HG03521 (cell line): ENCODE data around the gene B4GALT3.
A peak's percentile ranks its signal among the peaks of the same experiment; 100 is the strongest.

Experiments used
- ATAC-seq: cut with Tn5 transposase; IDR thresholded peaks from one replicate; pipeline ENCODE4 v1.9.1; 2021; ENCODE audit warnings: mild to moderate bottlenecking, moderate library complexity; ENCODE audit not compliant: unreplicated experiment

The B4GALT3 gene

DNA sequence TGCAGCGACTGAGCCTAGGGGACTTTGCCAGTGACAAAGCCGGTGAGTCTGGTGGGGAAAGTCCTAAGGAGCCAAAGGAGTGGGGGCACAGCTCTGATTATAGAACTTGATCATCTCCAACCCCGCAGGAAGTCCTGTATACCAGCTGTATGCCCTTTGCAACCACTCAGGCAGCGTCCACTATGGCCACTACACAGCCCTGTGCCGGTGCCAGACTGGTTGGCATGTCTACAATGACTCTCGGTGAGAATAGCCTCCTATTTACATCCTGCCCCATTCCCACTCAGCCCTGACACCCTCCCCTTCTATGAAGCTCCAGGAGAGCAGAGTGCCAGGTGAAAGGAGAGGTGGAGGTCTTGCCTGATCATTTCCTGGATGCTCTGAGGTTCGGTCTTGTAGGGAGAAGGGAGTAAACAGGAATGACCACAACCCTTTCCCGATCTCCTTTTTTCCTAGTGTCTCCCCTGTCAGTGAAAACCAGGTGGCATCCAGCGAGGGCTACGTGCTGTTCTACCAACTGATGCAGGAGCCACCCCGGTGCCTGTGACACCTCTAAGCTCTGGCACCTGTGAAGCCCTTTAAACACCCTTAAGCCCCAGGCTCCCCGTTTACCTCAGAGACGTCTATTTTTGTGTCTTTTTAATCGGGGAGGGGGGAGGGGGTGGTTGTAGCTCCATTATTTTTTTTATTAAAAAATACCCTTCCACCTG is 12.3 kb downstream of the B4GALT3 start:
- no peak for ATAC-seq

DNA sequence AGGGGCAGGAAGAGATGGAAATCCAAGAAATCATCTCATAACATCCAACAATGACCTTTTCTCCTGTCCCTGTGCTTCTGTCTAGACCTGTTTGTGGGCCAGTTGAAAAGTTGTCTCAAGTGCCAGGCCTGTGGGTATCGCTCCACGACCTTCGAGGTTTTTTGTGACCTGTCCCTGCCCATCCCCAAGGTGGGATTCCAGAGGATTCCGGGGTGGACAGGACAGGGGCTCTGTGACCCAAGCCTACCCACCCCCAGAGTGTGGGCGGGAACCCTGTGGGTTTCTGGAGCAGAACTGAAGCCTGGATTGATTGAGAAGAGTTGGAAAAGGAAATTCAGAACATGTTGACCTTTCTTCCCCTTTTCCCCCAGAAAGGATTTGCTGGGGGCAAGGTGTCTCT is 13.5 kb downstream of the B4GALT3 start:
- no peak for ATAC-seq

DNA sequence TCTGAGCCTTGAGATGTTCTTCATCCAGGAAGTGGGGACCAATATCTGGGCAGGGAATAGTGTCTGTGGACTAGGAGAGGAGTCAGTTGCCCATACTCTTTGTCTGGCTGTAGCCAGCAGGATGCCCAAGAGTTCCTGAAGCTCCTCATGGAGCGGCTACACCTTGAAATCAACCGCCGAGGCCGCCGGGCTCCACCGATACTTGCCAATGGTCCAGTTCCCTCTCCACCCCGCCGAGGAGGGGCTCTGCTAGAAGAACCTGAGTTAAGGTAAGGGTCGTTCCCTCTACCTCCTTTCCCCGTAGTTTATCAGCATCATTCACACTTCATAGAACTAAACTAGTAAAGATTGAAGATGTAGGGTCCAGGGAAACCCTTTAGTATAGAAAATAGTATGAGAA is 14.5 kb downstream of the B4GALT3 start:
- no peak for ATAC-seq

DNA sequence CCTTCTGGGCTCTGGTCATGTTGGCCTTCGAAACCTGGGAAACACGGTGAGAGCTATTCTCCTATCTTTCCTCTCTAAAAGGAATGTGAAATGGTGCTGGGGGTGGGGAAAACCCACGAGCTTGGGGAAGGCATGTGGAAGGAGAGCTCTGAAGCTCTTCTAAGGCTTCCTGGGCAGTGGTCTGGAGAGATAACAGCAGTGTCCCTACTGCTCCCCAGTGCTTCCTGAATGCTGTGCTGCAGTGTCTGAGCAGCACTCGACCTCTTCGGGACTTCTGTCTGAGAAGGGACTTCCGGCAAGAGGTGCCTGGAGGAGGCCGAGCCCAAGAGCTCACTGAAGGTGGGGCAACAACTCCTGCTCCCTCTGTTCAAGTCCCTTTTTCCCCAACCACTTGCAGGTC is 15.3 kb downstream of the B4GALT3 start:
- no peak for ATAC-seq

DNA sequence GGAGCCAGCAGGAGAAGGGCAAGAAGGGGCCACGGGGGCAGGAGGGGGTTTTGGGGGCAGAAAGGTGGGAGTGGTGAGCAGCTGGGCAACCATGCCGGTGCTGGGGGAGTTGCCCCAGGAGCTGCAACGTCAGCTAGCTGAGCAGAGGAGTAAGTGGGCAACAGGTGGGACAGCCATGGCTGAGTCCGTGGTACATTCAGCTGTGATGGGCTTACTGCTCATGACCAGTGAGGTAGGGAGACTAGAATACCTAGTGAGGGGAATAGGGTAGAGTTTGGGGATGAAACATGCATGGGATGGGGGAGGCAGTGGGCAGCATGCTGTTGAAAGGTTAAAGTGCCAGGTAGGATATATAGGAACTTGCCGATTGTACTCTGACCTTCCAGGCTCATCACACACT is 15.7 kb downstream of the B4GALT3 start:
- no peak for ATAC-seq

DNA sequence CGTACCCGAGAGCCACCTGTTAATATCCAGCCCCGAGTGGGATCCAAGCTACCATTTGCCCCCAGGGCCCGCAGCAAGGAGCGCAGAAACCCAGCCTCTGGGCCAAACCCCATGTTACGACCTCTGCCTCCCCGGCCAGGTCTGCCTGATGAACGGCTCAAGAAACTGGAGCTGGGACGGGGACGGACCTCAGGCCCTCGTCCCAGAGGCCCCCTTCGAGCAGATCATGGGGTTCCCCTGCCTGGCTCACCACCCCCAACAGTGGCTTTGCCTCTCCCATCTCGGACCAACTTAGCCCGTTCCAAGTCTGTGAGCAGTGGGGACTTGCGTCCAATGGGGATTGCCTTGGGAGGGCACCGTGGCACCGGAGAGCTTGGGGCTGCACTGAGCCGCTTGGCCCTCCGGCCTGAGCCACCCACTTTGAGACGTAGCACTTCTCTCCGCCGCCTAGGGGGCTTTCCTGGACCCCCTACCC is 16.6 kb downstream of the B4GALT3 start:
- ATAC-seq = no peak

DNA sequence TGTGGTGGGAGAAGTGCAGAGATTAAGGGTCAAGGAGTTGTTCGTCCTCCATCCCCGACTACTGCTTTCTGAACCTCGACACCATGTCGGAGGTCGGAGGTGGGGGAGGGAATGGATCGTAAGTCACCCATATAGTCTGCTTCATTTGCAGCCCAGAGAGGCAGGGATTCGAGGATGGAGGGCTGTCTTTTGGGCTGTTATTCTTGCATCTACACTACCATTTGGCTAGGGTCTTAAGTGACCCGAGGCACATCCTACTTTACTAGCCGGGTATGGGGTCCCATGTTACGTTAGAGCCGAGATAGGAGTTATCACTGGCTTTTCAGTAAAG is 17.4 kb downstream of the B4GALT3 start:
- ATAC-seq = no peak

DNA sequence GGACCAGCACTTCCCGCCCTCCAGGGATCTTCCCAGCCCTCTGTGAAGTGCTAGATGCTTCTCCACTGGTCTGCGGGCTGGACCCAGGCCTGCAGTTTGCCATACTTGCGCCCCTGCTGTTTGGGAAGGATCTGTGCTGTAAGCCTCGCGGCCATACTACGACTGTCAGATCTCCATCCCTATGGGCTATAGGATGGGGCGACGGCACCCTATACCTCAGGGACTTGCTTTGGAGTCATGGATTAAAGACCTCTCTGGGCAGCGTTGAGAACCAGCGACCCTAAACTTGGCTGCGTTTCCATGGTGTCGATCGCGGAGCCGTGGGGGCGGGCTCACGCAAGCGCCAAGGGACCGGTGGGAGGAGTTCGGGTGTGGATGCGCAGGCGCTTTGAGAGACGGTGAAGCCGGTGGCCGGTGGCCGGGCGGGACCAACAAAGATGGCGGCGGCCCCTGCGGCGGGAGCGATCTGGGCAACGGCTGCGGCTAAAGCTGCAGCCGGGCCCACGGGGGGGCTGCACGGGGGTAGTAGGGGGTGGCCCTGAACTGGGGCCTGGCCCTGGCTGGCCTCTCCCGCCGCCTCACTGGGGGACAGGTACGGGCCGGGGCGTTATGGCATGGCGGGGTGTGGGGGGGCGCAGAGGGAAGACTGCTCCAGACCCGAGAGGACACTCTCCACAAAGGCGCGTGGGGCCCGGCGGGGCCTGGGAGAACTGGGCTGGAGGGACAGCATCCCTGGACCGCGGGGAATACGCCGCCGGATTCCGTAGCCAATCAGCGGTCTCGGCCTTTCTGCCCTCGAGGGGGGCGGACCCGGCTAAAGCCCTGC is 18.0 kb downstream of the B4GALT3 start, which contains the start of gene USP21:
Gene USP21 (plus strand): TSS at position 414 of the 826 bp plus-strand sequence. CDS start 1,141 bp downstream, outside the sequence.
- peak; percentile 83 for ATAC-seq

DNA sequence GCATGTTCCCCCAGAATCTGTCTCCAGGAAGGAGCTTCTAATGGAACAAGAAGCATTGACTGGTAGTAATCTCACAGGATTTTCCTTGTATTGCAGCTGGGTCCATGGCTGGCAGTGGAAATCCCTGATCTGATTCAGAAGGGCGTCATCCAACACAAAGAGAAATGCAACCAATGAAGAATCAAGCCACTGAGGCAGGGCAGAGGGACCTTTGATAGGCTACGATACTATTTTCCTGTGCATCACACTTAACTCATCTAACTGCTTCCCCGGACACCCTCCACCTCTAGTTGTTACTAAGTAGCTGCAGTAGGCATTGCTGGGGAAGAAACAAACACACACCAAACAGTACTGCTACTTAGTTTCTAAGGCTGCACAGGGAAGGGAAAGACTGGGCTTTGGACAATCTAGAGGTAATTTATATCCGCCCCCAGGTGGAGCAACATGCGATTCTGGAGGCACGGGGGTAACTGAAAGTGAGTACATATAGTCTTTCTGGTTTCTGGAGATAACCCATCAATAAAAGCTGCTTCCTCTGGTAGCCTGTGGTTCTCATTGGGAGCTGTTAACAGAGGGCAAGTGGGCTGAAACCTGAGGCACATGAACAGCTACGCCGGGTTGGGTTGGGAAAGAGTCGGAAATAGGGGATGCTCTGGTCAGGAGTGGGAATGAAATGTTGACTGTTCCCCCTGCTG is 18.8 kb downstream of the B4GALT3 start:
- no peak for ATAC-seq

DNA sequence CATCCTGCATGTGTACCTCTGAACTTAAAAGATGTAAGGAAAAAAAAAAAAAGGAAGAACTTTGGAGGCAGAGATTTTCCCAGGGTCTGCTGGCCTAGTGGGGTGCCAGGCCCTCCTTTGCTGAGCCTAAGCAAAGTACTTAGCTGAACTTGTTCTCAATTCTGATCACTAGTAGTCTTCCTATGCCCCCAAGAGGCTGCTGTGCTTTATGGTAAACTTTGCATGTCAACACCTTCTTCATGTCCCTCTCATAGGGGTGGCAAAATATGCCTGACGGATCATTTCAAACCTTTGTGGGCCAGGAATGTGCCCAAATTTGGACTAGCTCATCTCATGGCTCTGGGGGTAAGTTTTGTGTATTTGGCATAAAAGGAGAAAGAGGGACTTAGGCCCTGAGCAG is 19.4 kb downstream of the B4GALT3 start:
- ATAC-seq = no peak

DNA sequence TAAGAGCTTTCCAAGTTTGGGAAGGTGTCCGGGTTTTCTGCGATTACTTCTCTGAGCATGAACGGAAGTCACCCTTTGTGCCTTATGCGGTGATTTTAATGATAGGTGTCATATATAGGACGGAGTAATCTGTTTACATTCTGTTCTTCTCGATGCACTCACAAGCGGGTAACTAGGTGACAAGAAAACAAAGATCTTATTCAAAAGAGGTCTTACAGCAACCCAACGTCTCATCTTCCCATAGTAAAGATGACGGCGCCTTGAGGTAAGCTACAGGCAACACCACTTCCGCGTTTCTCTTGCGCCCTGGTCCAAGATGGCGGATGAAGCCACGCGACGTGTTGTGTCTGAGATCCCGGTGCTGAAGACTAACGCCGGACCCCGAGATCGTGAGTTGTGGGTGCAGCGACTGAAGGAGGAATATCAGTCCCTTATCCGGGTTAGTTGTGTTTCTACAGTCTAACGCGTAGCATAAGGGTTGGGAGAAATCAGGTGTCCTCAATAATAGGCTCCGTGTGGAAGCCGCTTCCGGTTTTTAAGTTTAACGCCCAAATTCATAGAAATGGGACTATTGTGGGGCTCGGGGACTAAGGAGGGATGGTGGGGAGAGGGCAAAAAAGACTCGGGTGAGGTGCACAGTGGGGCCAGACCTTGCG is 23.5 kb downstream of the B4GALT3 start, which contains the start of gene UFC1:
Gene UFC1 (plus strand): TSS at position 297 of the 656 bp plus-strand sequence. CDS start 20 bp downstream, at position 317.
- ATAC-seq = peak; percentile 82

DNA sequence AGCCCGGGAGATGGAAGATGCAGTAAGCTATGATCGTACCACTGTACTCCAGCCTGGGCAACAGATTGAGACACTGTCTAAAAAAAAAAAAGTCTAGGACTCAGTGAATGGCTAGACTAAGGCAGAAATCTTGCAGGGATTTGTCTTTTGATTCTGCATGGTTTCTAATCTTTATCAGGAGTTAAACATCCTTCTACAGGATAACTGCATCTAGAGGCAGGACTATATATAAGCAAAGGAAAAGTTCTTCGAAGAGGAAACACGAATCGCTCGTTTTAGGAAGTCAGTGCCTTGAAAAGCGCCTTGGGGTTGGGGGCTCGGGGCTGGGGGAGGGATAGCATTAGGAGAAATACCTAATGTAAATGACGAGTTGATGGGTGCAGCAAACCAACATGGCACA is 24.1 kb downstream of the B4GALT3 start:
- ATAC-seq = no peak

DNA sequence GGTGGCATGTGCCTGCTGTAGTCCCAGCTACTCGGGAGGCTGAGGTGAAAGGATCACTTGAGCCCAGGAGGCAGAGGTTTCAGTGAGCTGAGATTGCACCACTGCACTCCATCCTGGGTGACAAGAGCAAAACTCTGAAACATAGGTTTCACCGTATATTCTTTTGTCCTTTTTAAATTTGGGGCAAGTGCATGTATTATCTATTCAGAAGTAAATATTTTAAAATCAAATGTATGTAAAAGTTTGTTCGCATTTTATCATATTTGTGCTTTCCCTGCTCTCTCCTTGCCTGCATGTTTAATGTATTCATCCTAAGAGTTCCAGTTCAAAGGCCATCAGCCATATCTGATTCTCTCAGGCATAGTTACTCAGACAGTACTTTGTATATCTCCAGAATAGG is 31.5 kb downstream of the B4GALT3 start:
- no peak for ATAC-seq

DNA sequence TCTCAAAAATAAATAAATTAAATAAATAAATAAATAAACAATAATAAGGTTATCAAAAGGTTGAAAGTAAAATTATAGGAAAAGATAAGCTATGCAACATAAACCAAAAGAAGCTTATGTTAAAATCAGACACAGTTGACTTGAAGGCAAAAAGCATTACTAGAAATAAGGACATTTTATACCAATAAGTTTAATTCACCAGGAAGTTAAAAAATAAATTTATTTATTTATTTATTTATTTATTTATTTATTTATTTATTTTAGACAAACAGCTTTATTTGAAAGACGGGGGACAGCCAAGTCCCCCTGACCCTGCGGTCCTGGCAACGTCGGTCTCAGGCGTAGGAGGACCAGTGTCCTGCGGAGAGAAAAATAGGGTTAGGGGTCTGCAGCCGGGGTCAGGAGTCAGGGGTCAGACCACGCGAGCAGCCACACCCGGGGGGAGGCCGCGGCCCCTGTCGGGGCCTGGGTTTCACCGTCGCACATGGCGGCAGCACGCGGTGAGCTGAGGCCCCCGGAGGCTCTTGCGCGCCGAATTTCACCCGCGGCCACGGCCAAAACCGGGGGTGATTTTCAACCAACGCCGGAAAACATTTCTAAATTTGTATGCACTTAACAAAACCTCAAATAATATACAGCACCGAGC is 36.4 kb downstream of the B4GALT3 start:
- ATAC-seq = no peak

DNA sequence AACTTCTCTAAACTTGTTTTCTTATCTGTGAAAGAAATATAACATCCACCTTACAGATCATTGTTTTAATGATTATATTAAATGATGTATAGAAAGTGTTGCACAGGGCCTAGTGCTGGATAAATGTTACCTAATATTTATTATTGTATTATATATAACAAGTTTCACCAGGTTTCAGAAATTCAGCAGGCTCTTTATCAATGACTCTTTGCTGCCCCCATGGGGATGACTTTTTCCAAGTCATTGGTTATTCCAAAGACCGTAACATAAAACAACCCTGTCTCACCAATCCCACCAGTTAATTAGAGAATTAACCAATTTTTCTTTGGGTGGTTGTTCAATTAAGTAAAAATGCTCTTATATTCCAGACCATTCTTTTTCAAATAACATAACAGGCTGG is 37.5 kb downstream of the B4GALT3 start:
- no peak for ATAC-seq

DNA sequence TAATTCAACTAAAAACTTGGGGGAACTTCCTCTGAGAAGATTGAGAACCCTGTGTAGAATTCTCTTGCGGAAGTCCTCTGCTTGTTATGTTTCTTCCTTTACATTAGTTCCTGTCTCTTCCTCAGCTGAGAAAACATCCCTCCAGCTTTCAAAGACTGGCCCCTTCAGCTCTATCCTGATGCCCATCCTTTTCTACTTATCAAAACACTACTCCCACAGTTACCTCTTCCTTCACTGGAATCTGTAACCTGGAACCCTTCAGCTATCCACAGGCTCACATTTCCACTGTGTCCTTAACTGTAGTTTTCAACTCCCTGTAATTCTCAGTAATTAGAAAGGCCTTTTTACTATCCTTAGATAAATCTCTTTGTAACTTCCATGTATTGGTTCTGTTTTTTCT is 38.9 kb downstream of the B4GALT3 start:
- no peak for ATAC-seq

DNA sequence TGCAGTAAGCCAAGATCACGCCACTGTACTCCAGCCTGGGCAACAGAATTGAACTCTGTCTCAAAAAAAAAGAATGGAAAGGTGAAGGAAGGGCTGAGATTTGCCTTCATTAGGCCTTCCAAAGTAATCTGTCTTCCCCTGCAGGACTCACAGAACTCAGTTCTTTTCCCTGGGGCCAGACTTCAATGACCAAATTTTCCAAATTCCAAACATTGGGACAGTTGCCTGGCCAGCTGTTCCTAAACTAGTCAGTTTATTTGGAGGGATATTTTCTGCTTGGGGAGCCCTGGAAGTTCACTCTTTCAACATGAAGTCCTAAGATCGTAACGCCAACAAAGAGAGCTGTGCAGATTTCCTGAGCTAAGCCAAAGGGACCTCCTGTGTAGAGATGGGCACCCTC is 39.4 kb downstream of the B4GALT3 start:
- ATAC-seq = no peak

DNA sequence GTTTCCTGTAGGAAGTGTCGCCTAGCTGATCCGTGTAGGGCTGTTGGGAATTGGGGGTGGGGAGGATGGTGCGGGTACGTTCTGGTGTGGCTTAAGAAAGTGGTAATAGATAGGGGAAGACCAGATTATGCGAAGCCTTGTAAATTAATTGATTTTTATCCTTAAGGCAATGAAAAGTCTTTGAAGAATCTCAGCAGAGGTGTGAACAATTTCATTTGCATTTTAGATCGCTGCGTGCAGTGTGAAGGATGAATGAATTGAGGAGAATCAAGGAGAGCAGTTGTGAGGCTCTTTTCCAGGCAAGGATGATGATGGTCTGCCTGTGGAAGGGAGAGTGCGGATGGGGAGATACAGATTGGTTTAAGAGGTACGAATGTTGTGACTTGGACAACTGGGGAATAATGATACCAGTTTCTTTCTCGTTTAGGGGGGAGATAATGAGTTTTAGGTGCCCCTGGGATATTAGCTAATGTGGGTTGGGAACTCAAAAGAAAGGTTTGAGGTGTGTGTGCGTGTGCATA is 44.0 kb downstream of the B4GALT3 start:
- ATAC-seq = no peak

DNA sequence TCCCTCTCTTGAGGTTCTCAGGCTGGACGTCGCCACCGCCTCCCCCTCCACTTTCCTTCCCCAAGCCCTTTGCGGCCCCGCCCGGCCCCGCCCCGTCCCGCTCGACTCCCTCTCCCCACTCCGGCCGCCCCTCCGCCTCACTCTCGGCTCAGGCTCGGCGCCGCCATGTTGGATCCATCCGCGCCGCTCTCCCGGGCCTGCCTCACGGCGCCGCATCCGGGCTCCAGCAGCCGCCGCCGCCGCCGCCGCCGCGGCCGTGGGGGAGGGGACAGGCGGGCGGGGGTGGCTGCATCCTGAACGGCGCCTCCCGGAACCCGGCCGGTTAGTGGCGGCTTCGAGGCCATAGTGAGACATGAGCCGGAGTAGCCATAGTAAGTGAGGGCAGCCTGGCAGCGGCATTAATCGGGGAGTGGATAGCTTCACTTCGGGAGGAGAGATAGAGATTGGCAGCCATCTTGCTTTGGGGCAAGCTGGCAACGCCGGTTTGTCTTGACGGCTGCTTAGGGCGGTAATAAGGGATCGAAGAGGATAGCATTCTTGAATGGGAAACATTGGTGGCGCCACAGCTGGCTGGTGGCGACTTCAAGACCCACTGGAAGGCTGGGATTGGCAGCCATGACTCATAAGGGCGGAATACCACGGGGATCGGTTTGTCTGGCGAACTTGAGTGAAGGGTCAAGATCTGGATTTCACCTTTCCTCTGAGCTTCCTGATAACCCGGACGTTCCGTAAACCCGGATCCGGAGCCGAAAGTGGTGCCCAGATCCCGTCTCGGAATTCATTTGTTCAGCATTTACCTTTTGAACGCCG is 44.7 kb downstream of the B4GALT3 start, which contains the start of gene DEDD:
Gene DEDD (minus strand): TSS at position 258 of the 810 bp plus-strand sequence. CDS start 8,205 bp downstream, outside the sequence.
- ATAC-seq = peak; percentile 93
